K562 (cell line): ENCODE measurements around the gene SELENOO. TPM values are rescaled to one million over a fixed set of nuclear protein-coding genes. Genes with fewer than 3 reads are reported as not detected.
A peak's percentile ranks its signal among the peaks of the same experiment; 100 is the strongest.

Experiments
- ATAC-seq: fragments of 200-7000 bp; cut with Tn5 transposase; 3 replicates; pipeline ENCODE4 v1.9.1; 2020; ENCODE audit warnings: moderate library complexity
- BruUV-seq: library from RNA; stranded (reverse); fragments of 400-500 nt; replicated peaks from 2 replicates; lab custom pipeline; 2021; lab: Mats Ljungman, UMichigan
- CTCF ChIA-PET: fragments of 300-600 bp; formaldehyde crosslinking; extraction: SDS; loops from one replicate; lab custom pipeline; 2021; ENCODE audit warnings: low intra/inter-chr PET ratio; lab: Yijun Ruan, JAX
- POLR2A ChIA-PET: fragments of 300-600, 350-650 bp; sonication (Branson Sonifier 250); formaldehyde crosslinking; extraction: SDS; loops from one replicate; lab custom pipeline; 2021; ENCODE audit warnings: antibody characterized with exemption, inconsistent platforms; lab: Yijun Ruan, JAX
- DNase-seq, 4 experiments: peaks; one replicate each; pipeline versions ENCODE4 v3.0.0 to v3.0.0-alpha.2; 2011 to 2018; ENCODE audit warnings: low spot score in 3 of 4, mixed read lengths in 3 of 4; ENCODE audit errors: extremely low read depth in 1 of 4
- FAIRE-seq: peaks from 2 replicates; lab custom pipeline; 2011; peaks lifted over from hg19 to GRCh38; lab: Jason Lieb, UNC
- H2AFZ ChIP-seq: 2 replicates; pipeline ENCODE4 v1.6.0; 2011; ENCODE audit warnings: low read depth, low read length, control low read depth, inconsistent platforms
- H3K27ac ChIP-seq: fragments of 200-600 bp; 3 replicates; pipeline ENCODE4 v1.8.0; 2011; ENCODE audit warnings: low read depth, mild to moderate bottlenecking, control low read depth, inconsistent platforms, low read length, moderate library complexity, mixed read lengths; ENCODE audit errors: extremely low read depth
- H3K27me3 ChIP-seq, 2 experiments: fragments of 300-600 bp in 1 of 2; 2 replicates in 1 of 2; 3 replicates in 1 of 2; pipeline versions ENCODE4 v1.6.0 to v1.8.0; 2011; ENCODE audit warnings: inconsistent platforms in 2 of 2, low read length in 2 of 2, mild to moderate bottlenecking in 1 of 2, mixed read lengths in 1 of 2, moderate library complexity in 1 of 2; ENCODE audit not compliant: control insufficient read depth in 2 of 2, insufficient read depth in 2 of 2
- H3K36me3 ChIP-seq: fragments of 300-600 bp; 3 replicates; pipeline ENCODE4 v1.8.0; 2011; ENCODE audit warnings: mild to moderate bottlenecking, low read length, inconsistent platforms; ENCODE audit not compliant: control insufficient read depth, insufficient read depth
- H3K4me1 ChIP-seq, 2 experiments: fragments of 200-600 bp in 1 of 2; replicated peaks in 1 of 2; 2 replicates in 1 of 2; 3 replicates in 1 of 2; pipeline versions ENCODE4 v1.5.1 to v1.8.0; 2011; ENCODE audit warnings: inconsistent platforms in 2 of 2, low read length in 2 of 2, mild to moderate bottlenecking in 1 of 2, mixed read lengths in 1 of 2, moderate library complexity in 1 of 2; ENCODE audit not compliant: control insufficient read depth in 2 of 2, insufficient read depth in 2 of 2
- H3K4me2 ChIP-seq: 2 replicates; pipeline ENCODE4 v1.6.1; 2011; ENCODE audit warnings: low read length, control low read depth, inconsistent platforms, mixed read lengths; ENCODE audit not compliant: insufficient read depth
- H3K4me3 ChIP-seq: fragments of 200-600 bp; sonication (generic), shearing (Covaris generic); 2 replicates; pipeline ENCODE4 v1.5.1; 2016; ENCODE audit warnings: control low read depth, inconsistent platforms
- H3K79me2 ChIP-seq: fragments of 200-600 bp; 3 replicates; pipeline ENCODE4 v1.8.0; 2011; ENCODE audit warnings: low read length, inconsistent platforms; ENCODE audit not compliant: control insufficient read depth, insufficient read depth
- H3K9ac ChIP-seq, 2 experiments: 2 replicates each; pipeline versions ENCODE4 v1.6.0 to v1.6.1; 2011; ENCODE audit warnings: low read depth in 2 of 2, low read length in 2 of 2, control low read depth in 1 of 2, inconsistent platforms in 1 of 2, mild to moderate bottlenecking in 1 of 2, mixed read lengths in 1 of 2; ENCODE audit not compliant: insufficient read depth in 1 of 2
- H3K9me1 ChIP-seq: one replicate; pipeline ENCODE4 v1.6.0; 2011; ENCODE audit warnings: inconsistent platforms, mild to moderate bottlenecking, low read length, moderate library complexity; ENCODE audit not compliant: control insufficient read depth, insufficient read depth
- H3K9me3 ChIP-seq: replicated peaks from 2 replicates; pipeline ENCODE4 v1.5.1; 2011; ENCODE audit warnings: low read depth, low read length, inconsistent platforms; ENCODE audit not compliant: control insufficient read depth, insufficient read depth
- H4K20me1 ChIP-seq: replicated peaks from 2 replicates; pipeline ENCODE4 v1.6.1; 2011; ENCODE audit warnings: low read length, inconsistent platforms, mixed read lengths; ENCODE audit not compliant: control insufficient read depth, insufficient read depth
- FOXP1 ChIP-seq: sonication (generic); formaldehyde crosslinking; IDR thresholded peaks from 2 replicates; pipeline ENCODE4 v1.8.0; 2022; ENCODE audit warnings: mild to moderate bottlenecking, missing genetic modification reagents
- MTA1 ChIP-seq: fragments of 450-650 bp; IDR thresholded peaks from 2 replicates; pipeline ENCODE4 v1.6.1; 2017; ENCODE audit warnings: borderline replicate concordance
- MTA3 ChIP-seq: fragments of 450-650 bp; formaldehyde crosslinking; IDR thresholded peaks from 2 replicates; pipeline ENCODE4 v1.6.1; 2017; ENCODE audit warnings: mild to moderate bottlenecking, borderline replicate concordance
- NFIC ChIP-seq: fragments of 450-650 bp; IDR thresholded peaks from 2 replicates; pipeline ENCODE4 v1.6.1; 2017; ENCODE audit warnings: mild to moderate bottlenecking, inconsistent platforms
- POLR2G ChIP-seq: fragments of 200-400 bp; formaldehyde crosslinking; IDR thresholded peaks from 2 replicates; pipeline ENCODE4 v1.6.1; 2017; ENCODE audit warnings: low read depth, mild to moderate bottlenecking, antibody characterized with exemption, low read length, moderate library complexity
- RBM22 ChIP-seq: fragments of 200-400 bp; formaldehyde crosslinking; IDR thresholded peaks from 2 replicates; pipeline ENCODE4 v1.6.1; 2018; ENCODE audit warnings: low read length, low read depth; ENCODE audit not compliant: poor library complexity, severe bottlenecking
- YBX1 ChIP-seq: fragments of 450-650 bp; IDR thresholded peaks from 2 replicates; pipeline ENCODE4 v1.7.1; 2016; ENCODE audit warnings: mild to moderate bottlenecking
- ZNF75A ChIP-seq: fragments of 450-650 bp; formaldehyde crosslinking; IDR thresholded peaks from 2 replicates; pipeline ENCODE4 v1.4.0; 2020; ENCODE audit warnings: mild to moderate bottlenecking
- WGBS: fragments of 100-300 bp; shearing (Covaris generic); methylation state at CpG from one replicate; pipeline ENCODE4 v1.1.6; 2016; ENCODE audit warnings: low coverage, mixed read lengths; ENCODE audit not compliant: insufficient coverage; ENCODE audit errors: missing lambda C conversion rate; 5-methylcytosine and 5-hydroxymethylcytosine counted together
- in situ Hi-C: fragments of 300-500 bp; cut with MboI; formaldehyde crosslinking; loops from 4 replicates; pipeline ENCODE4 v1.15.0; 2018; ENCODE audit warnings: inconsistent platforms, mixed read lengths
- intact Hi-C: fragments of 100-400 bp; cut with micrococcal nuclease; formaldehyde crosslinking; loops from 2 replicates; pipeline ENCODE4 v1.14.2; 2022
- polyA plus RNA-seq, 8 experiments: library from polyadenylated mRNA; depleted of rRNA in 4 of 8; stranded (reverse) in 5 of 8; unstranded in 3 of 8; fragments of >200 nt; fragmentation: Nextera tagmentation in 2 of 8; fragmentation: Illumina TruSeq in 1 of 8; extraction: Ambion mirVana in 2 of 8; extraction: Trizol in 1 of 8; gene quantifications; 2 replicates each; pipeline versions ENCODE4 v1.2.1 to v1.2.3, GENCODE V29; 2011 to 2014; ENCODE audit warnings: inconsistent platforms in 1 of 8, missing spikeins in 1 of 8
- total RNA-seq, 7 experiments: library from RNA; depleted of rRNA in 6 of 7; stranded (reverse); fragments of >200 nt in 6 of 7; fragmentation: Illumina TruSeq in 2 of 7; extraction: Trizol in 2 of 7; gene quantifications; 2 replicates each; pipeline versions ENCODE4 v1.2.1 to v1.2.3, GENCODE V29; 2011 to 2021; ENCODE audit warnings: low replicate concordance in 1 of 7

Gene SELENOO
- total and polyA plus RNA-seq, 9 of the 15 experiments (the other 6 are each of a cell fraction or from before 2014, with no cell fraction given): 0.37 to 24.9 (median 8.3) TPM

GRCh38 chr22:50209893-50210292 lies 9.1 kb downstream of the SELENOO start (continued):
- TF ChIP-seq MTA1: no peak

DNA sequence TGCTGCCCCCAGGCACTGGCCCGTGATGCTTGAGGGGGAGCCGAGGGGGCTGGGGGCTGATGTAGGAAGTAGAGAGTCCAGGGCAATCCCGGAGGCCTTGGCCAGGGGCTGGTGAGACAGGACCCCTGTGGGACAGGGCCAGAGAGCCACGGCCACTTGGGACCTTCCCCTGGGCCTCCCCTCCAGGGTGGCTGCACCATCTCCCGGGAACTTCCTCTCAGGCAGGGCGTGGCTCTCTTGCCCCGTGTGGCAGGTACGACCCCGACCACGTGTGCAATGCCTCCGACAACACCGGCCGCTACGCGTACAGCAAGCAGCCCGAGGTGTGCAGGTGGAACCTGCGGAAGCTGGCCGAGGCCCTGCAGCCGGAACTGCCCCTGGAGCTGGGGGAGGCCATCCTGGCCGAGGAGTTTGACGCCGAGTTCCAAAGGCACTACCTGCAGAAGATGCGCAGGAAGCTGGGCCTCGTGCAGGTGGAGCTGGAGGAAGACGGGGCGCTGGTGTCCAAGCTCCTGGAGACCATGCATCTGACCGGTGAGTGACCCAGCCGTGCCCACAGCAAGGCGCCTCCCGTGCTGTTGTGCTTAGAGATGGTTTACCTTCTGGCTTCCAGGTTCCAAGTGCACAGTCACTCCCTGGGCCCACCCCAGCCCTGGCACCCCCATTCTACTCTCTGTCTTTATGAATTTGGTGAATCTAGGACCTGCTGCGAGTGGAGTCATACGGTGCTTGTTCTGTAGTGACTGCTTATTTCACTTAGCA lies 9.7 kb downstream of the SELENOO start:
- POLR2A ChIA-PET: no interaction called here

More for the DNA sequence above, 9.7 kb downstream of the SELENOO start:
- no peak for ATAC-seq
- Histone ChIP-seq H3K9ac (no peak overlapping the region), H3K79me2 (peaks cover 13% of the 10 kb centered on the region; the same call in 2 of the 3 replicates), H3K9me1 (no peaks in the 10 kb centered on the region), H2AFZ (no peak overlapping the region), H3K4me1 (peaks cover 0 to 36% of the 10 kb centered on the region in 2 experiments; a peak in 2 of 5 replicates), H3K27me3 (no peaks in the 10 kb centered on the region), H3K36me3 (peaks cover 64% of the 10 kb centered on the region), H3K9me3 (0 out of 2 replicates have a peak, but pooled peaks cover 2% of the 10 kb centered on the region), H4K20me1 (0 out of 2 replicates have a peak, but pooled peaks cover 3% of the 10 kb centered on the region), H3K27ac (no peak overlapping the region), H3K4me3 (no peak overlapping the region), H3K4me2 (no peak overlapping the region)
- no TSS peak for BruUV-seq
- intact Hi-C loops: no loop called here
- DNase-seq: no peak
- CTCF ChIA-PET: interaction anchor here (0.6 to 2.4 kb wide), 3 partner anchors 40 to 64 kb away, joined by 3 to 12 read pairs (median 10); partner anchors contain the start of gene PANX2
- TF ChIP-seq POLR2G: peak; percentile 69
- TF ChIP-seq FOXP1: no peak
- peak; percentile 63 for TF ChIP-seq RBM22
- TF ChIP-seq YBX1: no peak
- no peak for TF ChIP-seq NFIC
- TF ChIP-seq MTA3: no peak
- no peak for TF ChIP-seq ZNF75A
- WGBS: 93% methylated on average over 11 of the region's 32 CpGs
- in situ Hi-C loops: loop anchor here (5.0 kb wide), 1 partner anchor 68 kb away; no protein-coding TSS in a partner anchor
- no peak for FAIRE-seq
